T-helper 22 cell (primary cell): Measurements from ENCODE around the gene TCERG1L.

ENCODE experiments used
- DNase-seq: peaks from one replicate; pipeline ENCODE4 v3.0.0-alpha.2; 2020; ENCODE audit warnings: low read depth

TCERG1L gene

GRCh38 chr10:131270461-131271190 is 40.9 kb downstream of the TCERG1L start:
- no peak for DNase-seq

GRCh38 chr10:131269776-131270460 is 41.6 kb downstream of the TCERG1L start:
- no peak for DNase-seq

- DNase-seq: no peak
These were observed 43.8 kb downstream of the TCERG1L start for GRCh38 chr10:131267814-131268095.

- no peak for DNase-seq
These were observed 44.3 kb downstream of the TCERG1L start for GRCh38 chr10:131266936-131267813.

GRCh38 chr10:131264110-131264788 is 47.3 kb downstream of the TCERG1L start:
- no peak for DNase-seq

GRCh38 chr10:131261890-131262475 is 49.5 kb downstream of the TCERG1L start:
- no peak for DNase-seq

GRCh38 chr10:131260452-131261211 is 50.9 kb downstream of the TCERG1L start:
- no peak for DNase-seq

GRCh38 chr10:131260031-131260430 is 51.5 kb downstream of the TCERG1L start:
- DNase-seq: no peak

- no peak for DNase-seq
These were observed 52.0 kb downstream of the TCERG1L start for GRCh38 chr10:131259535-131259934.

GRCh38 chr10:131258256-131258655 is 53.3 kb downstream of the TCERG1L start:
- no peak for DNase-seq

- no peak for DNase-seq
These were observed 54.5 kb downstream of the TCERG1L start for GRCh38 chr10:131257027-131257426.

- DNase-seq: no peak
These were observed 56.7 kb downstream of the TCERG1L start for GRCh38 chr10:131254859-131255252.

GRCh38 chr10:131253931-131254858 is 57.3 kb downstream of the TCERG1L start:
- no peak for DNase-seq

- DNase-seq: no peak
These were observed 58.8 kb downstream of the TCERG1L start for GRCh38 chr10:131252567-131253276.

- DNase-seq: no peak
These were observed 60.4 kb downstream of the TCERG1L start for GRCh38 chr10:131251146-131251541.

GRCh38 chr10:131250454-131251145 is 60.9 kb downstream of the TCERG1L start:
- DNase-seq: no peak

GRCh38 chr10:131249955-131250344 is 61.6 kb downstream of the TCERG1L start:
- DNase-seq: no peak

GRCh38 chr10:131249238-131249954 is 62.1 kb downstream of the TCERG1L start:
- DNase-seq: no peak
